ENCODE measurements around the gene LAIR2. TPM values are rescaled to one million over a fixed set of nuclear protein-coding genes. Genes with fewer than 3 reads are reported as not detected.
A peak's percentile ranks its signal among the peaks of the same experiment; 100 is the strongest.

Gene LAIR2
- total RNA-seq, 1 experiment from 2014 or later: not detected

DNA sequence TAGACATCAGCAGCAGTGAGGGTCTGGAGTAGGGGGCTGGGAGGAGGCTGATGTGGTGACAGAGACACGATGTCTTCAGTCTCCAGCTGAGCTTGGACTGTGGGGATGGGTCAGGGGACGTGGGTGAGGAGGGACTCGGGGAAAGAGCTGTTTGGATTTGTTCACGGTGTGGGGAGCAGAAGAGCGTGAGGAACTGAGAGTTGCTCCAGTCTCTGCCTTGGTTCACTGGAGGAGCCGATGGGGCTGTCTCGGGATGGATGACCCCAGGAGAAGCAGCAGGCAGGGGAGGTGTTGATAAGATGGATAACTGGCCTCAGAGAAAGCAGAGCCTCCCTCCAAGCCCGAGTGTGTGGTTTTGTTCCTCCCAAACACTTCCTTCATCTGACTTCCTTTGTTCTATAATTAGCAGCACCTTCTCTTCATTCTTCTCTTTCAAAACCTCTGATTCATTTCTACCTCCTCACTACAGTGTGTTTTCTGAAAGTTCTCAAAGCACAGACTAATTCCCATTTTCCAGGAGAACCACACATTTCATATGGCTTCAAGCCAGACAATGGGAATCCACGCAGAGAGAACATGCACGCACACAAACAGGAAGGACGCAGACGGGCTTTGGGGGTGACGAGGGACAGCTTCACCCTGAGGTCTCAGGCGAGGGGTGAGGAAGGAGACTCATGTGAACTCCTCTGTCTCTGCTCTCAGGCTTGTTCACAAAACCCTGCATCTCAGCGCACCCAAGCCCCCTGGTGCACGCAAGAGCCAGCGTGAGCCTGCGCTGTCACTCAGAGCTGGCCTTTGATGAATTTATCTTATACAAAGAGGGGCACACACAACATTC lies 18.6 kb downstream of the LAIR2 start:
- ChIA-PET CTCF (no interaction called here), POLR2A (ENCODE audit: low non-redundant PET) (no interaction called here)
- intact Hi-C loops (cut with micrococcal nuclease; ENCODE audit: unreplicated experiment): no loop called here
- TF ChIP-seq, protein P1, sequence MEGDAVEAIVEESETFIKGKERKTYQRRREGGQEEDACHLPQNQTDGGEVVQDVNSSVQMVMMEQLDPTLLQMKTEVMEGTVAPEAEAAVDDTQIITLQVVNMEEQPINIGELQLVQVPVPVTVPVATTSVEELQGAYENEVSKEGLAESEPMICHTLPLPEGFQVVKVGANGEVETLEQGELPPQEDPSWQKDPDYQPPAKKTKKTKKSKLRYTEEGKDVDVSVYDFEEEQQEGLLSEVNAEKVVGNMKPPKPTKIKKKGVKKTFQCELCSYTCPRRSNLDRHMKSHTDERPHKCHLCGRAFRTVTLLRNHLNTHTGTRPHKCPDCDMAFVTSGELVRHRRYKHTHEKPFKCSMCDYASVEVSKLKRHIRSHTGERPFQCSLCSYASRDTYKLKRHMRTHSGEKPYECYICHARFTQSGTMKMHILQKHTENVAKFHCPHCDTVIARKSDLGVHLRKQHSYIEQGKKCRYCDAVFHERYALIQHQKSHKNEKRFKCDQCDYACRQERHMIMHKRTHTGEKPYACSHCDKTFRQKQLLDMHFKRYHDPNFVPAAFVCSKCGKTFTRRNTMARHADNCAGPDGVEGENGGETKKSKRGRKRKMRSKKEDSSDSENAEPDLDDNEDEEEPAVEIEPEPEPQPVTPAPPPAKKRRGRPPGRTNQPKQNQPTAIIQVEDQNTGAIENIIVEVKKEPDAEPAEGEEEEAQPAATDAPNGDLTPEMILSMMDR (conservative IDR thresholded peaks at IDR 0.05; ENCODE audit: low read depth, low read length): no peak
- TF ChIP-seq EZH2 (IDR thresholded peaks at IDR 0.05; ENCODE audit: borderline replicate concordance, low read depth, low read length, poor library complexity, severe bottlenecking): no peak
- BruUV-seq (replicated peaks): no TSS peak
- Histone ChIP-seq H3K4me1 (ENCODE audit: insufficient read depth, low read length, poor library complexity, severe bottlenecking) (no peaks in the 10 kb centered on the region), H3K36me3 (ENCODE audit: insufficient read depth, low read length, poor library complexity, severe bottlenecking) (no peaks in the 10 kb centered on the region), H3K4me3 (ENCODE audit: low read depth, low read length, poor library complexity, severe bottlenecking) (no peak overlapping the region), H3K27ac (ENCODE audit: low read depth, low read length, poor library complexity, severe bottlenecking) (no peak overlapping the region), H3K27me3 (replicated peaks; ENCODE audit: insufficient read depth, low read depth, low read length, poor library complexity) (no peaks in the 10 kb centered on the region), H3K9me3 (ENCODE audit: low read depth, low read length, poor library complexity, severe bottlenecking) (no peaks in the 10 kb centered on the region)
- DNase-seq (ENCODE audit: low spot score): no peak

DNA sequence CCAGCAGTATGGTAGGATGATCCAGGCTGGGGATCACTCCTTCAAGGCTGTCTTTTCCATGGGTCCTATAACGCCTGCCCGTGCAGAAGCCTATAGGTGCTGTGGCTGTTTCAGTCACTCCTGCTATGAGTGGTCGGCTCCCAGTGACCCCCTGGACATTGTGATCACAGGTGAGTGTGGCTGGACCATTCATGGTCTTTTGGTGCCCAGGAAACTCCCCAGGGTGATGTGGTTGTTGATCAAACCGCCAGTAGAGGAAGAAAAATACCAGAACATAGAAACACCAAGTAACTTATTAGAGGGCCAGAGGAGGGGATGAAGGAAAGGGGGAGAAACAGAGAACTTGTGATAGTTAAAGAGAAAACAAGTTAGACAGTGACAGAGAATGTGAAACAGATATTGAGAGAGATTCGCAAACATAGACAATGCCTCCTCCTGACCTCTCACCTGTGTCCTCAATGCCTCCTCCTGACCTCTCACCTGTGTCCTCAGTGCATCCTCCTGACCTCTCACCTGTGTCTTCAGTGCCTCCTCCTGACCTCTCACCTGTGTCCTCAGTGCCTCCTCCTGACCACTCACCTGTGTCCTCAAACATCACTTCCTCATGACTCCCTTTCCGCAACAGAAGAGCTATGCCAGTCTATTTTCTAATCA lies 19.4 kb downstream of the LAIR2 start:
- H3K4me3 ChIP-seq (ENCODE audit: low read depth, low read length, poor library complexity, severe bottlenecking): no peak overlapping the region
- DNase-seq (ENCODE audit: low spot score): no peak
- H3K27me3 ChIP-seq (replicated peaks; ENCODE audit: insufficient read depth, low read depth, low read length, poor library complexity): peaks cover 3% of the 10 kb centered on the region
- H3K9me3 ChIP-seq (ENCODE audit: low read depth, low read length, poor library complexity, severe bottlenecking): no peaks in the 10 kb centered on the region
- TF ChIP-seq, protein P1 (conservative IDR thresholded peaks at IDR 0.05; ENCODE audit: low read depth, low read length): no peak
- no peak for TF ChIP-seq EZH2 (IDR thresholded peaks at IDR 0.05; ENCODE audit: borderline replicate concordance, low read depth, low read length, poor library complexity, severe bottlenecking)
- CTCF ChIA-PET: no interaction called here
- no TSS peak for BruUV-seq (replicated peaks)
- H3K36me3 ChIP-seq (ENCODE audit: insufficient read depth, low read length, poor library complexity, severe bottlenecking): no peaks in the 10 kb centered on the region
- POLR2A ChIA-PET (ENCODE audit: low non-redundant PET): no interaction called here
- H3K4me1 ChIP-seq (ENCODE audit: insufficient read depth, low read length, poor library complexity, severe bottlenecking): no peaks in the 10 kb centered on the region
- intact Hi-C loops (cut with micrococcal nuclease; ENCODE audit: unreplicated experiment): no loop called here
- no peak overlapping the region for H3K27ac ChIP-seq (ENCODE audit: low read depth, low read length, poor library complexity, severe bottlenecking)

DNA sequence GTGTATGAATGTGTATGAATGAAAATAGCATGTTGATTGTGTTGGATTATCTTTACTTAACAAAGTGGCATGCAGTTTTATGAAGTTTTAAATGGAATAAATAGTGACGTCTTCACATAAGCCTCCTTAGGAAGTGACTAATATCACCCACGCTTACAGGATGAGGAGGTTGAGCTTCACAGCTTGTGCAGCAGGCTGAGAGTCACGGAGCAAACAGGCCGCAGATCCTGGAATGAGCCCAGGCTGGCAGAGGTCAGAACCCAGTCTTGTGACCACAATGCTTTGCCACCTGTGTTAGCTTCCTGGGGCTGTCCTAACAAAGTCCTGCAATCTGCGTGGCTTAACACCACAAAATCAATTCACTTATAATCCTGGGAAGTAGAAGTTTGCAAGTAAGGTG lies 20.8 kb downstream of the LAIR2 start:
- BruUV-seq (replicated peaks): no TSS peak
- ChIA-PET POLR2A (ENCODE audit: low non-redundant PET) (no interaction called here), CTCF (no interaction called here)
- DNase-seq (ENCODE audit: low spot score): peak; percentile 33
- H3K9me3 ChIP-seq (ENCODE audit: low read depth, low read length, poor library complexity, severe bottlenecking): no peaks in the 10 kb centered on the region
- intact Hi-C loops (cut with micrococcal nuclease; ENCODE audit: unreplicated experiment): no loop called here
- no peak overlapping the region for H3K27ac ChIP-seq (ENCODE audit: low read depth, low read length, poor library complexity, severe bottlenecking)
- H3K4me1 ChIP-seq (ENCODE audit: insufficient read depth, low read length, poor library complexity, severe bottlenecking): no peaks in the 10 kb centered on the region
- no peak overlapping the region for H3K4me3 ChIP-seq (ENCODE audit: low read depth, low read length, poor library complexity, severe bottlenecking)
- peaks cover 6% of the 10 kb centered on the region for H3K27me3 ChIP-seq (replicated peaks; ENCODE audit: insufficient read depth, low read depth, low read length, poor library complexity)
- TF ChIP-seq EZH2 (IDR thresholded peaks at IDR 0.05; ENCODE audit: borderline replicate concordance, low read depth, low read length, poor library complexity, severe bottlenecking): no peak
- TF ChIP-seq, protein P1 (conservative IDR thresholded peaks at IDR 0.05; ENCODE audit: low read depth, low read length): no peak
- no peaks in the 10 kb centered on the region for H3K36me3 ChIP-seq (ENCODE audit: insufficient read depth, low read length, poor library complexity, severe bottlenecking)

Data from A673 (cell line).